ENCODE data around the gene RPL6.

The RPL6 gene

DNA sequence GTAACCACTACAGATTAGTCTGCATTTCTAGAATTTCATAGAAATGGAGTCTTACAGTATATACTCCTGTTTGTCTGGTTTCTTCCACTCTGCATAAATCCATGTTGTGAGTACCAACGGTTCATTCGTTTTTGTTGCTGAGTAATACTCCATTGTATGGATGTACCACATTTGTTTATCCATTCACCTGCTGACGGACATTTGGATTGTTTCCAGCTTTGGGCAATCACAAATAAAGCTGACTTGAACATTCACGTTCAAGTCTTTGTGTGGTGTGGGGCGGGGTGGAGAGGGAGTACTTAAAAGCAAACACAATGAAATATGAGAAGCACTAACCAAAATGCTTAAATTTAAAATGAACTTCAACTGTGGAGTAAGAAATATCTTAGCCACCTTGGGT lies 34.3 kb downstream of the RPL6 start:
- no peak for DNase-seq

DNA sequence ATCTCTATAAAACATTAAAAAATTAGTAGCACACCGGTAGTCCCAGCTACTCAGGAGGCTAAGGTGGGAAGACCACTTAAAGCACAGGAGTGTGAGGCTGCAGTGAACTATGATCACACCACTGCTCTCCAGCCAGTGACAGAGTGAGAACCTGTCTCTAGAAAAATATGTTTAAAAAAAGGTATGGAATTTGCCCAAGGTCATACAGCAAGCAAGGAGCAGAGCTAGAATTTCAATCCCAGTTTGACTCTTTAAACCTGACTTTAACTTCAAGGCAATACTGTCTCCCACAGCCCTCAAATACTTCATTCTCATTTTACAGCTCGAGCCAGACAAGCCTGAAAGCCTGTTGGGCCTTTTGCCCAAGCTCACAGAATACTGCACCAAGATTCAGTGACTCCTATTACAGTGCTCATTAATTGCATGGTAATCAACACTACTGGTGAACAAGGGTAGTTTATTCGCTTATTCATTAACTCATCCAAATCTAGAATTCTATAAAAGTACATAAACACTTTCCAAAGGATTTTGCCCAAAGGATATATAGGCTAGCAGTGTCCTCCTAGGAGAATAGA lies 35.2 kb downstream of the RPL6 start:
- no peak for DNase-seq

DNA sequence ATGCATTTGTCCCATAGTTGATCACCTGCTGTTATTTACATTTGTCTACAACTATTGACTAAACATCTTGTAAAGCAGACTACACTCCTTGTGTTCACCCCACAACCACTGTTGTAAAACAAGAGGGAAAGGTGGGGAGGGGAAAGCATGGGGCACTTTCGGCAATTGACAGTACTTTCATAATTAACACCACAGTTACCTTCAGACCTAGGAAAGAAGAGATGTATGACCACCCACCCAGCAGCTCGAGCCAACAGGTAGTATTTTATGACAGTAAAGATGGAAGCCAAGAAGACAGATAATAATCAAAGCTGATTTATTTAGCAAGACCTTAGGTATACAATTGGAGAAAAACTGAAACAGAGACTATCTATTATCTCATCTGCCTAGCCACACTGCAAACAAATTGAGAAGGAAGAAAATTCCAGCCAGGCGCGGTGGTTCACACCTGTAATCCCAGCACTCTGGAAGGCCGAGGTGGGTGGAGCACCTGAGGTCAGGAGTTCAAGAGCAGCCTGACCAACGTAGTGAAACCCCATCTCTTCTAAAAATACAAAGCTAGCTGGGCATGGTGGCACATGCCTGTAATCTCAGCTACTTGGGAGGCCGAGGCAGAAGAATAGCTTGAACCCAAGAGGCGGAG lies 38.4 kb downstream of the RPL6 start:
- DNase-seq = no peak

DNA sequence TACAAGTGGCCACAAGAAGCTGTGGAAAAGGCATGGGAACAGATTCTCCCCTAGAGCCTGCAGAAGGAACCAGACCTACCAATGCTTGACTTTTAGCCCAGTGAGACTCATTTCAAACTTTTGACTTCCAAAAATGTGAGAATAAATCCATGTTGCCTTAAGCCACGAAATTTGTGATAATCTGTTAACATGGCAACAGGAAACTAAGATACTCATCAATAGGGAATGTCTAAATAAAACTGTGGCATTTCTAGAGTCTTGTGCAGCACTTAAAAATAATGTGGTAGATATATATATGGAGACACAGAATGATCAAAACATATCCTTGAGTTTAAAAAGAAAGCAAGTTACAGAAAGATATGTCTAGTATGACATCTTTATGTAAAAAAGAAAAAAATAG lies 39.2 kb downstream of the RPL6 start:
- no peak for DNase-seq

DNA sequence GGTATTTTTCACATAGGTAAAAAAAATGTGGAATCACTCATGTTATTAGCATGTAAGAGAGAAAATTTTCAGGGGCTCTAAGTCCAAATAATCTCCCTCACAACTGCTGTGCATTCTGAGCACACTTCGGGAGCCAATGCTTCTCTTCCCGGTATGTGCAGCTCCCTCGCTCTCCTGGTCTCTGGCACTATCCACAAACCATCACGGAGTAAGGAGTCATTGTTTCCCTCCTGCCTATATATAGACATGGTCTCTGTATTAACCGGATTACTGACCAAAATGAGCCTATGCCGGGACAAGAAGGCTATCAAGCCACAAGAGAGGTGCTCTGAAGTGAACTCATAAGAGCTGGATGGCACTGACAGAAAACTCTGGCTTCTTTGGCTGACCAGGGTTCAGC lies 40.5 kb downstream of the RPL6 start:
- no peak for DNase-seq

DNA sequence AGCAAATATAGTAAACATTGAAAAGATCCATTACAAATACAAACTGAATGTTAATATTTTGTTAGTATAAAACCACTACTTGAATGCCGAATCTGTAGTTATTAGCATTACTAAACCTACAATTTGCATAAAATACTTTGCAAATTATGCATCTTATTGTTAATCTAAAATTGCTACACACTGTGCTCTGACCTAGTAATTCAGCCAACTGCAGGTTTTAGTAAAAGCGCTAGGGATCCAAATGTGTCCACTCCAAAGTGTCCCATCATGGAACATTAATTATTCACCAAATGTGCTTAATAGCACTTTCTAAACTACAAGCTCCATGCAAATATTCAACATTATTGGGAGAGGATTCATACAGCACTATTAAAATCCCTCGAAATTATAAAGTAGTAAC lies 41.4 kb downstream of the RPL6 start:
- DNase-seq = no peak

DNA sequence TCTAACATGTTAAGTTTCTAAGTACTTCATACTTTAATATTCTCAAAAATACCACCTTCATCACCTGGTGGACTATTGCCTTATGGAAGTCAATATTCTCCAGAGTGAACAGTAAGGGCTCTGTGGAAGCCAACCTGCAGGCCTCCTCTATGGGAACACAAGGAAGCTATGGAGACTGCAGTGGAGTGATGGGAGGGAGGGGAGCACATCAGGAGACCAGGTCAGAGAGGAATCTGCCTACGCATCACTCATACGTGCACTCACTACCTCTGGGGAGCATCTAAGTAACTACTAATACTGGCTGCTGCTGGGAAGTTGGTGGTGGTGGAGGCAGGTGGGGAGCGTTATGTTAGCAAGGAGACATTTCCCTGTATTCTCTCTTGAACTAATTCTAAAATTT lies 47.1 kb downstream of the RPL6 start:
- no peak for DNase-seq

DNA sequence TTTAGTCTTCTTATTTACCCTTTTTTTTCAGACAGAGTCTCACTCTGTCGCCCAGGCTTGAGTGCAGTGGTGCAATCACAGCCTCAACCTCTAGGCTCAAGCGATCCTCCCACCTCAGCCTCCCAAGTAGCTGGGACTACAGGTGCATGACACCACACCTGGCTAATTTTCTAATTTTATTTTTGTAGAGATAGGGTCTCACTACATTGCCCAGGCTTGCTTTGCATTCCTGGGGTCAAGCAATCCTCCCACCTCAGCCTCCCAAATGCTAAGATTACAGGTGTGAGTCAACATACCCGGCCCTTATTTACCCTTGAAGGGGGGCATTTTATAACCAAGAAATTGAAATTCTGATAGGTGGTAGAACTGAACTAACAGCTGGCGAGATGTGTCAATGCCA lies 48.1 kb downstream of the RPL6 start:
- no peak for DNase-seq

DNA sequence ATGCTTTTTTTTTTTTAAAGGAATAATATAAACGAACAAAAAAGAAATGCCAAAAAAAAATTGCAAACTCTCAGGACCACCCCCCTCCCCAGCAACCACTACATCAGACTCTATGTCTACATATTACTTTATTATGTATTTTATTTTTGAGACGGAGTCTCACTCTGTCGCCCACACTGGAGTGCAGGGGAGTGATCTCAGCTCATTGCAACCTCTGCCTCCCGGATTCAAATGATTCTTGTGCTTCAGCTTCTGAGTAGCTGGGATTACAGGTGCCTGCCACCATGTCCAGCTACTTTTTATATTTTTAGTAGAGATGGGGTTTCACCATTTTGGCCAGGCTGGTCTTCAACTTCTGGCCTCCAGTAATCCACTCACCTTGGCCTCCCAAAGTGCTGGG lies 50.1 kb downstream of the RPL6 start:
- no peak for DNase-seq

DNA sequence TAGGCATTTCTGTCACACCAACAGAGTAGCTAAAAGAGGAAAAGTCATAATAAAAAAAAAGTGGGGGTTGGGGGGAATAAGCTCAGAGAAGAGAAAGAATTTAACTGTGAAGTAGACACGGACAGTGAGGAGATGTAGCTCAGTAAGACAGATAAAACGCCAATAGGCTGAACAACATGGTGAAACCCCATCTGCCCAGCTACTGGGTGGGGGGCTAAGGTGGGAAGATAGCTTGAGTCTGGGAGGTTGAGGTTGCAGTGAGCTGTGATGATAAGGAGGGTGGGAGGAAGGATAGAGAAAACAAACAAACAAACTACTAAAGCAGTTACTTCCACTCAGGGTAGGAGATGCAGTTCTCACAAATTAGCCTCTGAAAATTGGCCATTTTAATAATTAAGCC lies 52.2 kb downstream of the RPL6 start:
- no peak for DNase-seq

Data from bone marrow (tissue), 2 donors.